Trophoblast cell (in vitro differentiated cells and primary cell): ENCODE data around the gene HEPHL1.

Experiments used
- DNase-seq, 2 donors: peaks; one replicate each; pipeline ENCODE4 v3.0.0-alpha.2; 2016
- H2AFZ ChIP-seq: 2 replicates; pipeline ENCODE4 v1.6.1; 2013; ENCODE audit warnings: low read length, moderate library complexity, mild to moderate bottlenecking; ENCODE audit not compliant: insufficient read depth, poor library complexity
- H2AK5ac ChIP-seq: 2 replicates; pipeline ENCODE4 v1.6.1; 2013; ENCODE audit warnings: mild to moderate bottlenecking, low read length
- H2BK120ac ChIP-seq: 2 replicates; pipeline ENCODE4 v1.6.1; 2013; ENCODE audit warnings: low read length, mild to moderate bottlenecking, moderate library complexity; ENCODE audit not compliant: insufficient read depth, poor library complexity
- H2BK12ac ChIP-seq: 2 replicates; pipeline ENCODE4 v1.6.1; 2013; ENCODE audit warnings: mild to moderate bottlenecking, low read length, moderate library complexity
- H2BK5ac ChIP-seq: 2 replicates; pipeline ENCODE4 v1.6.1; 2013; ENCODE audit warnings: low read length, low read depth, moderate library complexity, mild to moderate bottlenecking; ENCODE audit not compliant: poor library complexity
- H3K14ac ChIP-seq: 2 replicates; pipeline ENCODE4 v1.6.1; 2013; ENCODE audit warnings: mild to moderate bottlenecking, low read length
- H3K18ac ChIP-seq: 2 replicates; pipeline ENCODE4 v1.6.1; 2013; ENCODE audit warnings: mild to moderate bottlenecking, low read length
- H3K23ac ChIP-seq: 2 replicates; pipeline ENCODE4 v1.6.1; 2013; ENCODE audit warnings: low read length
- H3K27ac ChIP-seq: 2 replicates; pipeline ENCODE4 v1.5.1; 2013; ENCODE audit warnings: low read depth, mild to moderate bottlenecking, inconsistent platforms, low read length, moderate library complexity
- H3K27me3 ChIP-seq: 2 replicates; pipeline ENCODE4 v1.6.1; 2013; ENCODE audit warnings: inconsistent platforms, mild to moderate bottlenecking, low read length, moderate library complexity; ENCODE audit not compliant: insufficient read depth
- H3K36me3 ChIP-seq, 2 experiments: 1 replicate in 1 of 2; 2 replicates in 1 of 2; pipeline ENCODE4 v1.6.1; 2013; ENCODE audit warnings: low read length in 2 of 2, mild to moderate bottlenecking in 2 of 2, moderate library complexity in 1 of 2; ENCODE audit not compliant: insufficient read depth in 2 of 2, control insufficient read depth in 1 of 2
- H3K4ac ChIP-seq: 2 replicates; pipeline ENCODE4 v1.6.1; 2013; ENCODE audit warnings: low read depth, mild to moderate bottlenecking, low read length, moderate library complexity
- H3K4me1 ChIP-seq, 2 experiments: 1 replicate in 1 of 2; 2 replicates in 1 of 2; pipeline ENCODE4 v1.6.1; 2013; ENCODE audit warnings: low read length in 2 of 2, mild to moderate bottlenecking in 2 of 2, moderate library complexity in 1 of 2; ENCODE audit not compliant: insufficient read depth in 2 of 2, control insufficient read depth in 1 of 2
- H3K4me2 ChIP-seq: 2 replicates; pipeline ENCODE4 v1.6.1; 2013; ENCODE audit warnings: inconsistent platforms, mild to moderate bottlenecking, low read length, moderate library complexity
- H3K4me3 ChIP-seq: 2 replicates; pipeline ENCODE4 v1.5.1; 2013; ENCODE audit warnings: mild to moderate bottlenecking, low read depth, low read length, inconsistent platforms
- H3K79me1 ChIP-seq: one replicate; pipeline ENCODE4 v1.6.1; 2013; ENCODE audit warnings: low read length
- H3K79me2 ChIP-seq: 2 replicates; pipeline ENCODE4 v1.6.1; 2013; ENCODE audit warnings: low read length, mild to moderate bottlenecking; ENCODE audit not compliant: control insufficient read depth, insufficient read depth, poor library complexity
- H3K9ac ChIP-seq: 2 replicates; pipeline ENCODE4 v1.6.1; 2013; ENCODE audit warnings: mild to moderate bottlenecking, low read length
- H3K9me3 ChIP-seq: 2 replicates; pipeline ENCODE4 v1.6.1; 2013; ENCODE audit warnings: low read depth, mild to moderate bottlenecking, control low read depth, inconsistent platforms, low read length; ENCODE audit not compliant: insufficient read depth
- H4K12ac ChIP-seq: 2 replicates; pipeline ENCODE4 v1.6.1; 2013; ENCODE audit warnings: low read depth, mild to moderate bottlenecking, low read length, moderate library complexity
- H4K8ac ChIP-seq: 2 replicates; pipeline ENCODE4 v1.6.1; 2013; ENCODE audit warnings: low read depth, mild to moderate bottlenecking, low read length, moderate library complexity
- H4K91ac ChIP-seq: one replicate; pipeline ENCODE4 v1.6.1; 2013; ENCODE audit warnings: low read depth, mild to moderate bottlenecking, low read length, moderate library complexity
- WGBS: extraction: QIAGEN DNeasy Blood & Tissue Kit; methylation state at CpG from one replicate; pipeline ENCODE4 v1.1.7; 2013; ENCODE audit warnings: missing lambda C conversion rate; ENCODE audit not compliant: insufficient read length, insufficient coverage; ENCODE audit errors: extremely low coverage; 5-methylcytosine and 5-hydroxymethylcytosine counted together

The HEPHL1 gene

GRCh38 chr11:94028436-94028835 is 7.3 kb downstream of the HEPHL1 start:
- Histone ChIP-seq H2AK5ac (no peak overlapping the region), H2BK12ac (no peak overlapping the region), H4K91ac (no peak overlapping the region), H3K9ac (no peak overlapping the region), H3K18ac (no peak overlapping the region), H3K4ac (no peak overlapping the region), H3K4me1 (no peaks in the 10 kb centered on the region), H3K4me3 (no peak overlapping the region), H4K8ac (no peak overlapping the region), H3K14ac (no peak overlapping the region), H2BK5ac (no peak overlapping the region), H3K36me3 (no peaks in the 10 kb centered on the region), H3K23ac (no peak overlapping the region), H2AFZ (no peak overlapping the region), H3K9me3 (no peaks in the 10 kb centered on the region), H4K12ac (no peak overlapping the region), H3K27me3 (no peaks in the 10 kb centered on the region), H3K27ac (no peak overlapping the region), H3K4me2 (no peak overlapping the region), H3K79me1 (no peaks in the 10 kb centered on the region), H2BK120ac (no peak overlapping the region), H3K79me2 (no peaks in the 10 kb centered on the region)
- DNase-seq, result peak; percentile 91 to 96
- no CpG with 5 or more reads among the region's 2 CpGs for WGBS

GRCh38 chr11:94030059-94030458 is 8.9 kb downstream of the HEPHL1 start:
- H2AK5ac ChIP-seq, result no peak overlapping the region
- H4K91ac ChIP-seq, result no peak overlapping the region
- no peak overlapping the region for H3K27ac ChIP-seq
- no peak overlapping the region for H4K12ac ChIP-seq
- no peak overlapping the region for H3K14ac ChIP-seq
- no peak overlapping the region for H2AFZ ChIP-seq
- no peak overlapping the region for H4K8ac ChIP-seq
- no peak overlapping the region for H3K4me3 ChIP-seq
- no peaks in the 10 kb centered on the region for H3K79me1 ChIP-seq
- no CpG with 5 or more reads among the region's 1 CpG for WGBS
- H3K9me3 ChIP-seq, result no peaks in the 10 kb centered on the region
- no peak overlapping the region for H3K4me2 ChIP-seq
- no peaks in the 10 kb centered on the region for H3K79me2 ChIP-seq
- no peak overlapping the region for H3K23ac ChIP-seq
- no peak overlapping the region for H2BK12ac ChIP-seq
- no peak overlapping the region for H3K4ac ChIP-seq
- H2BK5ac ChIP-seq, result no peak overlapping the region
- no peak overlapping the region for H3K9ac ChIP-seq
- no peak overlapping the region for H2BK120ac ChIP-seq
- no peaks in the 10 kb centered on the region for H3K4me1 ChIP-seq
- no peaks in the 10 kb centered on the region for H3K27me3 ChIP-seq
- H3K18ac ChIP-seq, result no peak overlapping the region
- no peaks in the 10 kb centered on the region for H3K36me3 ChIP-seq
- no peak for DNase-seq

GRCh38 chr11:94031625-94032024 is 10.5 kb downstream of the HEPHL1 start:
- Histone ChIP-seq H2BK120ac (no peak overlapping the region), H2AFZ (no peak overlapping the region), H3K9me3 (no peaks in the 10 kb centered on the region), H3K4me3 (no peak overlapping the region), H3K27me3 (no peaks in the 10 kb centered on the region), H4K8ac (no peak overlapping the region), H3K4me1 (no peaks in the 10 kb centered on the region), H2AK5ac (no peak overlapping the region), H3K9ac (no peak overlapping the region), H4K12ac (no peak overlapping the region), H3K4me2 (no peak overlapping the region), H3K14ac (no peak overlapping the region), H4K91ac (no peak overlapping the region), H3K18ac (no peak overlapping the region), H2BK5ac (no peak overlapping the region), H3K23ac (no peak overlapping the region), H3K4ac (no peak overlapping the region), H3K79me1 (no peaks in the 10 kb centered on the region), H3K79me2 (no peaks in the 10 kb centered on the region), H3K36me3 (no peaks in the 10 kb centered on the region), H3K27ac (no peak overlapping the region), H2BK12ac (no peak overlapping the region)
- no peak for DNase-seq
- no CpG with 5 or more reads among the region's 4 CpGs for WGBS

- no CpG with 5 or more reads among the region's 5 CpGs for WGBS
- Histone ChIP-seq H3K36me3 (no peaks in the 10 kb centered on the region), H2BK5ac (no peak overlapping the region), H3K79me1 (no peaks in the 10 kb centered on the region), H2AFZ (no peak overlapping the region), H4K12ac (no peak overlapping the region), H3K4ac (no peak overlapping the region), H3K23ac (no peak overlapping the region), H3K9me3 (no peaks in the 10 kb centered on the region), H3K18ac (no peak overlapping the region), H2AK5ac (no peak overlapping the region), H3K4me2 (no peak overlapping the region), H3K4me3 (no peak overlapping the region), H3K9ac (no peak overlapping the region), H2BK120ac (no peak overlapping the region), H3K27ac (no peak overlapping the region), H4K8ac (no peak overlapping the region), H3K14ac (no peak overlapping the region), H3K4me1 (no peaks in the 10 kb centered on the region), H4K91ac (no peak overlapping the region), H2BK12ac (no peak overlapping the region), H3K27me3 (no peaks in the 10 kb centered on the region), H3K79me2 (no peaks in the 10 kb centered on the region)
- DNase-seq, result no peak
Observed at GRCh38 chr11:94032066-94032465, 10.9 kb downstream of the HEPHL1 start.
